Stimulated activated naive CD8-positive, alpha-beta T cell treated with anti-CD3 and anti-CD28 coated beads, Interleukin-15, Interleukin-2, amounts not matched to agents 100 ng/mL and 50 ng/mL, for 24 hours (primary cell): ENCODE measurements around the gene CNDP2.

ENCODE experiments used
- H3K27ac Mint-ChIP-seq: one replicate; pipeline ENCODE4 v1.8.0; 2021; ENCODE audit warnings: mild to moderate bottlenecking, mixed read lengths
- H3K27me3 Mint-ChIP-seq: one replicate; pipeline ENCODE4 v1.8.0; 2021; ENCODE audit warnings: mixed read lengths
- H3K36me3 Mint-ChIP-seq: one replicate; pipeline ENCODE4 v1.8.0; 2021; ENCODE audit warnings: low read depth, mixed read lengths
- H3K4me1 Mint-ChIP-seq: one replicate; pipeline ENCODE4 v1.8.0; 2021; ENCODE audit warnings: low read depth, mixed read lengths
- H3K4me3 Mint-ChIP-seq: one replicate; pipeline ENCODE4 v1.8.0; 2021; ENCODE audit warnings: mild to moderate bottlenecking, mixed read lengths
- H3K9me3 Mint-ChIP-seq: one replicate; pipeline ENCODE4 v1.8.0; 2021; ENCODE audit warnings: mixed read lengths

The CNDP2 gene

GRCh38 chr18:74501386-74501785 is 5.2 kb downstream of the CNDP2 start:
- peaks cover 46% of the 10 kb centered on the region for H3K4me1 Mint-ChIP-seq
- no peaks in the 10 kb centered on the region for H3K27me3 Mint-ChIP-seq
- peak overlapping the region; percentile 4 for H3K4me3 Mint-ChIP-seq
- H3K36me3 Mint-ChIP-seq, result peaks cover 53% of the 10 kb centered on the region
- H3K9me3 Mint-ChIP-seq, result no peaks in the 10 kb centered on the region
- peak overlapping the region; percentile 83 for H3K27ac Mint-ChIP-seq

GRCh38 chr18:74503137-74503536 is 7.0 kb downstream of the CNDP2 start:
- Mint-ChIP-seq H3K27me3 (no peaks in the 10 kb centered on the region), H3K4me3 (no peak overlapping the region), H3K9me3 (no peaks in the 10 kb centered on the region), H3K36me3 (peaks cover 59% of the 10 kb centered on the region), H3K27ac (no peak overlapping the region), H3K4me1 (peaks cover 32% of the 10 kb centered on the region)

DNA sequence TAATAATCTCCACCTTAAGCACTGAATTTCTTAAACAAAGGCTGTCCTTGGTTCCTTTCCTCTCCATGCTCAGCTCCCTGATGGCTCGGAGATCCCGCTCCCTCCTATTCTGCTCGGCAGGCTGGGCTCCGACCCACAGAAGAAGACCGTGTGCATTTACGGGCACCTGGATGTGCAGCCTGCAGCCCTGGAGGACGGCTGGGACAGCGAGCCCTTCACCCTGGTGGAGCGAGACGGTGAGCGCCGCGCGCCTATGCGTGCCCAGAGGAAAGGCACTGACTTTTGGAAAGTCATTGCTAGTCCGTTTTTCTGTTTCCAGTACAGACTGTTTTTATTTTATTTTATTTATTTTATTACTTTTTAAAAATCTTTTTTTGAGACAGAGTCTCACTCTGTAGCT is 9.6 kb downstream of the CNDP2 start:
- H3K27ac Mint-ChIP-seq, result no peak overlapping the region
- peaks cover 7% of the 10 kb centered on the region for H3K4me1 Mint-ChIP-seq
- H3K4me3 Mint-ChIP-seq, result no peak overlapping the region
- H3K27me3 Mint-ChIP-seq, result no peaks in the 10 kb centered on the region
- no peaks in the 10 kb centered on the region for H3K9me3 Mint-ChIP-seq
- H3K36me3 Mint-ChIP-seq, result peaks cover 71% of the 10 kb centered on the region

DNA sequence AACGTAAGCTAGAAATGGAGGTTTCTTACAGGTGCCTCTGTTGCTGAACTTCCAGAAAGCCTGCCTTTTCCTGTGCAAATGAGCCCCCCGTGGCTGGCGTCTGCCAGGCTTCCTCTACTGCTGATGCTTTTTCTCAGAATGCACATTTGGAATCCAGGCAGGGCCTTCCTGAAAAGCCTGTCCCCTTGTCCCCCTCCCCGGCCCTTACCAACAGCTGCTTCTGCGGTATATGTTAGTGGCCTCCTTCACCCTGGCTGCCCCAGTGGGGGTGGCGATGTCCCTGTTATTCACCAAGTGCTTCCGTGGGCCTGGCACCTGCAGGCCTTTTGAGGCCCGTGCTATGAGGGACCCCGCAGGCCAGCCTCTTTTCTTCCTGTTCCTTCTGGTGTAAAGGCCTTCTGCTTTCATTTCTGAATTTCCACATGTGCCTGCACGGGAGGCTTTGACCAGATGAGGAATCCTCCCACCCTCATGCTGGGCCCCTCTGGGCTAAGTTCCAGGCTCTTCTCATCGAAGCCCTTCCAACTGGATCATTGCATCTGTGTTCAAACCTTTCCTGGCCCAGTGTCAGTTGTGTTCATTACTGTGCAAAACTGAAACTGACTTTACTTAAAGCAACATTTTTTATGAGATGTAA is 10.4 kb downstream of the CNDP2 start:
- Mint-ChIP-seq H3K4me1 (no peaks in the 10 kb centered on the region), H3K9me3 (no peaks in the 10 kb centered on the region), H3K27me3 (no peaks in the 10 kb centered on the region), H3K27ac (no peak overlapping the region), H3K36me3 (peaks cover 67% of the 10 kb centered on the region), H3K4me3 (no peak overlapping the region)

- Mint-ChIP-seq H3K27ac (no peak overlapping the region), H3K36me3 (peaks cover 68% of the 10 kb centered on the region), H3K4me1 (no peaks in the 10 kb centered on the region), H3K9me3 (no peaks in the 10 kb centered on the region), H3K4me3 (no peak overlapping the region), H3K27me3 (no peaks in the 10 kb centered on the region)
These were observed 11.1 kb downstream of the CNDP2 start for GRCh38 chr18:74507097-74507881.

DNA sequence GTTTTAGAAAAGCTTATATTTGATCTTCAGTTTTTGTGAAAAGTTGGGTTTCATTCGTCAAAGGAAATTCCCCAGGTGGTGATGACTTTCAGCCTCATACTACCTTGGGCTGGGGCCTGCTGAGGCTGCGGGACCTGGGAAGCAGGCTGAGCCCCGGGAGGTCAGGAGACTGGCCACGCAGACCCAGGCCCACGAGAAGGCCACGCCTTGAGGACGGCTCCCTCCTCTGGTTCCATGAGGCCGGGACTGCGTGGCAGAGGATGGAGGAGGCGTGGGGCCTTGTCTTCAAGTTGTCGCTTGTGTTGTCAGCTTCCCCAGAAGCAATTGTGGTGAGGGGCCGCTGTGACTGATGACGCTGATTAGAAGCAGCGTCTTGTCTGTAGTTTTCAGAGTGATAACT is 11.8 kb downstream of the CNDP2 start:
- H3K4me1 Mint-ChIP-seq, result no peaks in the 10 kb centered on the region
- H3K36me3 Mint-ChIP-seq, result peaks cover 68% of the 10 kb centered on the region
- no peak overlapping the region for H3K27ac Mint-ChIP-seq
- no peaks in the 10 kb centered on the region for H3K9me3 Mint-ChIP-seq
- H3K27me3 Mint-ChIP-seq, result no peaks in the 10 kb centered on the region
- H3K4me3 Mint-ChIP-seq, result no peak overlapping the region

GRCh38 chr18:74508366-74508765 is 12.2 kb downstream of the CNDP2 start:
- H3K4me3 Mint-ChIP-seq, result no peak overlapping the region
- H3K36me3 Mint-ChIP-seq, result peaks cover 65% of the 10 kb centered on the region
- no peaks in the 10 kb centered on the region for H3K4me1 Mint-ChIP-seq
- no peaks in the 10 kb centered on the region for H3K9me3 Mint-ChIP-seq
- no peak overlapping the region for H3K27ac Mint-ChIP-seq
- H3K27me3 Mint-ChIP-seq, result no peaks in the 10 kb centered on the region

DNA sequence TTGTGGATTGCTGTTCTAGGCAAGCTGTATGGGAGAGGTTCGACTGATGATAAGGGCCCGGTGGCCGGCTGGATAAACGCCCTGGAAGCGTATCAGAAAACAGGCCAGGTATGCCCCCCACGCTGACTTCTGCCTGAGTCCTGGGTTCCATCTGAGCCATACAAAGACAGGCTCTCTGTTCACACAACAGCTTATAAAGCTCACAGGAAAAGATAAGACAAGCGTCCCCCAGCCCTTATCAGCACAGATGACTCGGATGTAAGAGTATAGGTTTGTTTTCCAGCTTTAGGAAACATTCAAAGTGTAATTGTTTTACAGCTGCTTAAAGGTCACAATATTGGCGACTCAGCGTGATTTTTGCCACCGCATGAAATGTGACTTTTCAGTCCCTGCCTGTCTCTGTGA is 12.7 kb downstream of the CNDP2 start:
- H3K36me3 Mint-ChIP-seq, result peaks cover 65% of the 10 kb centered on the region
- no peak overlapping the region for H3K4me3 Mint-ChIP-seq
- no peak overlapping the region for H3K27ac Mint-ChIP-seq
- no peaks in the 10 kb centered on the region for H3K27me3 Mint-ChIP-seq
- no peaks in the 10 kb centered on the region for H3K9me3 Mint-ChIP-seq
- no peaks in the 10 kb centered on the region for H3K4me1 Mint-ChIP-seq

- no peaks in the 10 kb centered on the region for H3K4me1 Mint-ChIP-seq
- H3K9me3 Mint-ChIP-seq, result no peaks in the 10 kb centered on the region
These were observed 13.9 kb downstream of the CNDP2 start for GRCh38 chr18:74509856-74510769.

DNA sequence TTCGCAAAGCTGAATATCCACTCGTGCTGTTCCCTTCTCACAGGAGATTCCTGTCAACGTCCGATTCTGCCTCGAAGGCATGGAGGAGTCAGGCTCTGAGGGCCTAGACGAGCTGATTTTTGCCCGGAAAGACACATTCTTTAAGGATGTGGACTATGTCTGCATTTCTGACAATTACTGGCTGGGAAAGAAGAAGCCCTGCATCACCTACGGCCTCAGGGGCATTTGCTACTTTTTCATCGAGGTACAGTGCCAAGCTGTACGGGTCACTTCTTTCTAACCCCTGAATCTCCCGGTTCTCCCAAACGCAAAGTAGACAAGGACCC is 14.6 kb downstream of the CNDP2 start:
- Mint-ChIP-seq H3K36me3 (peaks cover 63% of the 10 kb centered on the region), H3K9me3 (no peaks in the 10 kb centered on the region)

More at GRCh38 chr18:74509856-74510769, 13.9 kb downstream of the CNDP2 start:
- Mint-ChIP-seq H3K27me3 (no peaks in the 10 kb centered on the region), H3K4me3 (no peak overlapping the region), H3K36me3 (peaks cover 66% of the 10 kb centered on the region), H3K27ac (no peak overlapping the region)

GRCh38 chr18:74511823-74512222 is 15.7 kb downstream of the CNDP2 start:
- Mint-ChIP-seq H3K27me3 (no peaks in the 10 kb centered on the region), H3K9me3 (no peaks in the 10 kb centered on the region), H3K36me3 (peaks cover 57% of the 10 kb centered on the region), H3K4me3 (no peak overlapping the region), H3K4me1 (no peaks in the 10 kb centered on the region), H3K27ac (no peak overlapping the region)

More for the DNA sequence above, 14.6 kb downstream of the CNDP2 start:
- H3K27me3 Mint-ChIP-seq, result no peaks in the 10 kb centered on the region
- no peaks in the 10 kb centered on the region for H3K4me1 Mint-ChIP-seq
- no peak overlapping the region for H3K4me3 Mint-ChIP-seq
- H3K27ac Mint-ChIP-seq, result no peak overlapping the region

DNA sequence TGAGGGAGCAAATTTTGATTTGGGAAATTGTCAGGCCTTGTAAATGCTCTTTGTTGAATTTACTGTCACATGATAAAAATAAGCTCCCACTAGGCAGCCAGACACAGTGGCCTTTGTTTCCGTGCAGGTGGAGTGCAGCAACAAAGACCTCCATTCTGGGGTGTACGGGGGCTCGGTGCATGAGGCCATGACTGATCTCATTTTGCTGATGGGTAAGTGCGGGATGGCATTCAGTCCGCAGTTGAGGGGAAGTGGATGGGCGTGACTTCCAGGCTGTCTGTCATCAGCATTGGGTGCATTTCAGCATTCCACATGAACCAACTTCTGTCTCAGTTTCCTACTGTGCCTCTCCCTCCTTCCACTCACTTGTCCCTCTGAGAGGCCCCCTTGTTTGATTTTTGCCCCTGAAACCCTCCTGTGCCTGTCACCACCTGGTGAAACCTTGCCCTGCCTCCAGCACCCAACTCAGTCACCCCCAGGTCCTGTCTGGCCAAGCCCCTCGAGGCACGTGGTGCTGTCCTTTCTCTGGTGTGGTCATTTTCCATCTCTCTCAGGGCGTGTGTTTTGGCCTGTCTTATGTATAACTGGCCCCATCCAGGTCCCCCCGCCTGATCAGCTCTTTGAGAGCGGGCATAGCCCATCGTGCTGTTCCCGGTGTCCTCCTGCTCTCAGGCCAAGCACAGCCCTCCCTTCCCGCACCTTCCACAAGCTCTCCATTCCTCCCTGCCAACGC is 16.3 kb downstream of the CNDP2 start:
- no peaks in the 10 kb centered on the region for H3K9me3 Mint-ChIP-seq
- no peak overlapping the region for H3K4me3 Mint-ChIP-seq
- H3K27ac Mint-ChIP-seq, result no peak overlapping the region
- H3K4me1 Mint-ChIP-seq, result no peaks in the 10 kb centered on the region
- H3K36me3 Mint-ChIP-seq, result peaks cover 54% of the 10 kb centered on the region
- no peaks in the 10 kb centered on the region for H3K27me3 Mint-ChIP-seq

- peaks cover 54% of the 10 kb centered on the region for H3K36me3 Mint-ChIP-seq
- no peaks in the 10 kb centered on the region for H3K4me1 Mint-ChIP-seq
- no peaks in the 10 kb centered on the region for H3K9me3 Mint-ChIP-seq
- H3K4me3 Mint-ChIP-seq, result no peak overlapping the region
- H3K27me3 Mint-ChIP-seq, result no peaks in the 10 kb centered on the region
- H3K27ac Mint-ChIP-seq, result no peak overlapping the region
These were observed 17.2 kb downstream of the CNDP2 start for GRCh38 chr18:74513149-74513882.

DNA sequence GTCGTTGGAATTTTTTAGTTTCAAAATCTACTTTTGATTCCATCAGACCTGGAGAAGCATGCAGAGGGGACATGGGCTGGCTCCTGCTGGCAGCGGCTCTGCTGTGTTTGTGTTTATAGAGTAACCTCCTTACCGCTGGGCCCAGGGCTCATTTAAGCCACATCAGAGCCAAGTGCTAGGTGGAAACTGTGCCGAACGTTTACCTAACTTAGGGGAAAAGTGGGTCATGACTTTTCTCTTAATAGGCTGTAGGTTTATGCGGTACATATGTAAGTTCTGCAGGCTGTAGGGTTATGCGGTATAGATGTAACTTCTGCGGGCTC is 17.7 kb downstream of the CNDP2 start:
- Mint-ChIP-seq H3K36me3 (peaks cover 55% of the 10 kb centered on the region), H3K27me3 (no peaks in the 10 kb centered on the region), H3K4me3 (no peak overlapping the region), H3K27ac (no peak overlapping the region), H3K4me1 (no peaks in the 10 kb centered on the region), H3K9me3 (no peaks in the 10 kb centered on the region)
